Brain microvascular endothelial cell (primary cell): ENCODE data around the gene BPIFB6.

Experiments used
- DNase-seq: peaks from one replicate; pipeline ENCODE4 v3.0.0-alpha.2; 2020
- H3K27ac ChIP-seq: fragments of 250-450 bp; sonication (Bioruptor Pico); 2 replicates; pipeline ENCODE4 v1.5.1; 2020; ENCODE audit warnings: mild to moderate bottlenecking, moderate library complexity
- H3K27me3 ChIP-seq: fragments of 250-450 bp; sonication (Bioruptor Pico); replicated peaks from 2 replicates; pipeline ENCODE4 v1.5.1; 2020; ENCODE audit warnings: mild to moderate bottlenecking
- H3K36me3 ChIP-seq: fragments of 250-450 bp; sonication (Bioruptor Pico); replicated peaks from 2 replicates; pipeline ENCODE4 v1.5.1; 2020; ENCODE audit warnings: mild to moderate bottlenecking
- H3K4me3 ChIP-seq: 2 replicates; pipeline ENCODE4 v1.5.1; 2011; ENCODE audit warnings: low read depth, mild to moderate bottlenecking, control low read depth, low read length, moderate library complexity
- CTCF ChIP-seq: IDR thresholded peaks from 2 replicates; pipeline ENCODE4 v1.5.1; 2011; ENCODE audit warnings: low read depth, mild to moderate bottlenecking, moderate library complexity, low read length, control low read depth, inconsistent platforms; ENCODE audit errors: missing control alignments
- in situ Hi-C: cut with HindIII; loops from 2 replicates; pipeline ENCODE4 v1.10.0; 2017; ENCODE audit warnings: low sequenced_read_pairs, low pct_ligation_motif_present

Gene BPIFB6

GRCh38 chr20:33064572-33065287 lies 33.3 kb downstream of the BPIFB6 start:
- Histone ChIP-seq H3K27ac (no peak overlapping the region), H3K4me3 (no peak overlapping the region), H3K36me3 (no peaks in the 10 kb centered on the region), H3K27me3 (no peaks in the 10 kb centered on the region)
- DNase-seq: no peak
- TF ChIP-seq CTCF: no peak
- in situ Hi-C loops: no loop called here

GRCh38 chr20:33065785-33066184 lies 34.3 kb downstream of the BPIFB6 start:
- in situ Hi-C loops: no loop called here
- Histone ChIP-seq H3K27me3 (no peaks in the 10 kb centered on the region), H3K4me3 (no peak overlapping the region), H3K36me3 (no peaks in the 10 kb centered on the region), H3K27ac (no peak overlapping the region)
- DNase-seq: no peak
- no peak for TF ChIP-seq CTCF

- H3K27me3 ChIP-seq: no peaks in the 10 kb centered on the region
- DNase-seq: no peak
- H3K36me3 ChIP-seq: no peaks in the 10 kb centered on the region
- H3K27ac ChIP-seq: no peak overlapping the region
- no peak overlapping the region for H3K4me3 ChIP-seq
- in situ Hi-C loops: no loop called here
- TF ChIP-seq CTCF: no peak
Observed at GRCh38 chr20:33067806-33068205, 36.4 kb downstream of the BPIFB6 start.

GRCh38 chr20:33068251-33068939 lies 36.9 kb downstream of the BPIFB6 start:
- DNase-seq: no peak
- in situ Hi-C loops: no loop called here

GRCh38 chr20:33069673-33070072 lies 38.2 kb downstream of the BPIFB6 start:
- H3K36me3 ChIP-seq: no peaks in the 10 kb centered on the region
- TF ChIP-seq CTCF: no peak
- in situ Hi-C loops: no loop called here

More at GRCh38 chr20:33068251-33068939, 36.9 kb downstream of the BPIFB6 start:
- no peaks in the 10 kb centered on the region for H3K27me3 ChIP-seq
- H3K27ac ChIP-seq: no peak overlapping the region
- no peaks in the 10 kb centered on the region for H3K36me3 ChIP-seq
- H3K4me3 ChIP-seq: no peak overlapping the region
- no peak for TF ChIP-seq CTCF

More at GRCh38 chr20:33069673-33070072, 38.2 kb downstream of the BPIFB6 start:
- H3K27ac ChIP-seq: no peak overlapping the region
- no peaks in the 10 kb centered on the region for H3K27me3 ChIP-seq
- H3K4me3 ChIP-seq: no peak overlapping the region
- DNase-seq: no peak
